Measurements from ENCODE around the gene NRP2. TPM values are rescaled to one million over a fixed set of nuclear protein-coding genes. Genes with fewer than 3 reads are reported as not detected.
A peak's percentile ranks its signal among the peaks of the same experiment; 100 is the strongest.

NRP2 gene
- total and polyA plus RNA-seq, 4 donors, result 57.7 to 79.1 (median 62.4) TPM

- Histone ChIP-seq H3K27ac (ENCODE audit: low read depth, low read length) (no peak overlapping the region), H3K27me3 (ENCODE audit: control insufficient read depth, insufficient read depth, low read length) (peaks cover 11% of the 10 kb centered on the region), H3K4me1 (ENCODE audit: control insufficient read depth, insufficient read depth, low read length) (peaks cover 3% of the 10 kb centered on the region), H3K4me3 (ENCODE audit: low read depth, low read length) (peak overlapping the region; percentile 9), H3K9me3 (ENCODE audit: control insufficient read depth, insufficient read depth, low read length) (no peaks in the 10 kb centered on the region), H3K36me3 (ENCODE audit: control insufficient read depth, insufficient read depth, low read length) (no peaks in the 10 kb centered on the region)
- peak in 3 of 6 donors; percentile 78 to 96 (median 92) for DNase-seq (ENCODE audit: low read depth in 4 of 6, low spot score in 6 of 6)
- 42% methylated on average over 2 of the region's 7 CpGs for WGBS (ENCODE audit: insufficient coverage)
These were observed 6.3 kb upstream of the NRP2 start for GRCh38 chr2:205675861-205676516.

DNA sequence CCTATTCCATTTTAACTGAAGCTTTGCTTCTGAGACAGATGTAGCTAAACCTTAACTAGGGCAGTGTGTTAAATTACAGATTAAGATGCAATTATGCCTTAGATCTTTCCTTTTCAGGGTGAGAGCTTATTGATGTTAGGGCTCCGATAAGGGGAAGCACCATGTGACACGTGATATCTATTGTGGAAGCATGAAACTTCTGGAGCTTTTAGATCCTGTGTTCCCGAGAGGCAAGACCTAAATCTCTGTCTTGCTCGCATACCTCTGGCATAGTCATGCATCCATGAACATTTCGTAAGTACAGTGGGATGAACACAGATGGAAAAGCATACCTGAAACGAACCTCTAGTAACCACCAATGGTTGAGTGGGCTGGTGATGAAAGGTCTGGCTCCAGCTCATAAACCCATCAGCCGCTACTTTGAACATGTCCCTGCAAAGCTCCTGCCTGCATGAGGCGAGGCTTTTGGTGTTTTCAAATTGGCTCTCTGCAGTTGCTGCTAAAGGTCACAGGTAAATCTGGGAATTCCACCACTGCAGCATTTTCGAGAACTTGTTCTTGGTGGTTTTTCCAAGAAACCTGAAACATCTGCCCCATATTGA, 3.7 kb upstream of the NRP2 start:
- DNase-seq (ENCODE audit: low read depth in 4 of 6, low spot score in 6 of 6), result no peak
- Histone ChIP-seq H3K27me3 (ENCODE audit: control insufficient read depth, insufficient read depth, low read length) (peaks cover 31% of the 10 kb centered on the region), H3K4me3 (ENCODE audit: low read depth, low read length) (no peak overlapping the region), H3K4me1 (ENCODE audit: control insufficient read depth, insufficient read depth, low read length) (peaks cover 12% of the 10 kb centered on the region), H3K27ac (ENCODE audit: low read depth, low read length) (no peak overlapping the region), H3K9me3 (ENCODE audit: control insufficient read depth, insufficient read depth, low read length) (no peaks in the 10 kb centered on the region), H3K36me3 (ENCODE audit: control insufficient read depth, insufficient read depth, low read length) (no peaks in the 10 kb centered on the region)
- 83% methylated on average over 7 of the region's 9 CpGs for whole genome bisulfite sequencing (ENCODE audit: insufficient coverage)

- Histone ChIP-seq H3K4me3 (ENCODE audit: low read depth, low read length) (no peak overlapping the region), H3K4me1 (ENCODE audit: control insufficient read depth, insufficient read depth, low read length) (peaks cover 19% of the 10 kb centered on the region), H3K27me3 (ENCODE audit: control insufficient read depth, insufficient read depth, low read length) (peaks cover 40% of the 10 kb centered on the region), H3K27ac (ENCODE audit: low read depth, low read length) (no peak overlapping the region), H3K36me3 (ENCODE audit: control insufficient read depth, insufficient read depth, low read length) (no peaks in the 10 kb centered on the region), H3K9me3 (ENCODE audit: control insufficient read depth, insufficient read depth, low read length) (no peaks in the 10 kb centered on the region)
- WGBS (ENCODE audit: insufficient coverage), result 55% methylated on average over 3 of the region's 5 CpGs
- DNase-seq (ENCODE audit: low read depth in 4 of 6, low spot score in 6 of 6), result no peak
These were observed 2.8 kb upstream of the NRP2 start for GRCh38 chr2:205679410-205680009.

DNA sequence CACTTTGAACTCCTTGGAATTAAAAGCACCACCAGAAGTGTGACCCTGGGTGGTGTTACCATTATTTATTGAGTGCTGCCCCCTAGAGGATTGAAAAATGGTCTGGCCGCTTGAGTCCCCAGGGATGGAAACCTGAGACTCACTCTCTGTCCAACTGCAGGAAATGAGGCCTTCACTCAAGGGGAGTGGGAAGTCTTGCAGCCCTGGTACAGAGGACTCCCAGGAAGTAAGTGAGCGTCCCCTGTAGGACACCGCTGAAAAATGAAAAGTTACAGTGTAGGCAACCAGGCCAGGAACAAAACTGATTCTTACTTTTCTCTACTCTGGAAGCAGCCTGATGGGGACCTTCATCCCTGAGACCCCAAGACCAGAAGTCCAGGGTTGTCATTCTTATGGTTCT, 2.2 kb upstream of the NRP2 start:
- WGBS (ENCODE audit: insufficient coverage), result 26% methylated on average over 3 of the region's 3 CpGs
- no peaks in the 10 kb centered on the region for H3K9me3 ChIP-seq (ENCODE audit: control insufficient read depth, insufficient read depth, low read length)
- H3K4me1 ChIP-seq (ENCODE audit: control insufficient read depth, insufficient read depth, low read length), result peaks cover 25% of the 10 kb centered on the region
- H3K4me3 ChIP-seq (ENCODE audit: low read depth, low read length), result no peak overlapping the region
- peaks cover 45% of the 10 kb centered on the region for H3K27me3 ChIP-seq (ENCODE audit: control insufficient read depth, insufficient read depth, low read length)
- DNase-seq (ENCODE audit: low read depth in 4 of 6, low spot score in 6 of 6), result peak in 2 of 6 donors; percentile 79 to 85
- H3K27ac ChIP-seq (ENCODE audit: low read depth, low read length), result no peak overlapping the region
- H3K36me3 ChIP-seq (ENCODE audit: control insufficient read depth, insufficient read depth, low read length), result no peaks in the 10 kb centered on the region

DNA sequence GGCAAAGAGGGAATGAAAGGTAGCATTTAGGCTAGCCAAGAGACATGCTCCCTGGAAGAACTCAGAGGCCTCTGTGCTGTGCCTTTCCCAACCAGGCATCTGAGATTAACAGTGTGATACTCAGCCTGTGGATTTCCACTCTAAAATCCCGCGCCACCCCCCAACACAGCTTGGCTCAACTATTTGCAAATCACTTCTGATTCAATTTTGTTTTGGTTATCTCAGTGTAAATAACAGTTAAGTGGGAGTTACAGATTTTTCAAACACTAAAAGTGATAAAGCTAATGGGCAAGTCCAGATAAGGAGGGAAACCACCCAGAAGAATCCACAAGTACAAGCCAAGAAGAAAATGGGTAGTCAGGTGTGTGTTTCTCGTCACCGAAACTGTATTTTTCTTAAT, 1.4 kb upstream of the NRP2 start:
- peaks cover 50% of the 10 kb centered on the region for H3K27me3 ChIP-seq (ENCODE audit: control insufficient read depth, insufficient read depth, low read length)
- H3K27ac ChIP-seq (ENCODE audit: low read depth, low read length), result no peak overlapping the region
- peaks cover 28% of the 10 kb centered on the region for H3K4me1 ChIP-seq (ENCODE audit: control insufficient read depth, insufficient read depth, low read length)
- DNase-seq (ENCODE audit: low read depth in 4 of 6, low spot score in 6 of 6), result no peak
- no CpG with 5 or more reads among the region's 4 CpGs for WGBS (ENCODE audit: insufficient coverage)
- no peaks in the 10 kb centered on the region for H3K36me3 ChIP-seq (ENCODE audit: control insufficient read depth, insufficient read depth, low read length)
- H3K9me3 ChIP-seq (ENCODE audit: control insufficient read depth, insufficient read depth, low read length), result no peaks in the 10 kb centered on the region
- H3K4me3 ChIP-seq (ENCODE audit: low read depth, low read length), result no peak overlapping the region

GRCh38 chr2:205681401-205682238, 681 bp upstream of the NRP2 start:
- no peaks in the 10 kb centered on the region for H3K36me3 ChIP-seq (ENCODE audit: control insufficient read depth, insufficient read depth, low read length)
- H3K27me3 ChIP-seq (ENCODE audit: control insufficient read depth, insufficient read depth, low read length), result peaks cover 57% of the 10 kb centered on the region
- DNase-seq (ENCODE audit: low read depth in 4 of 6, low spot score in 6 of 6), result peak in 2 of 6 donors; percentile 70 to 80
- WGBS (ENCODE audit: insufficient coverage), result 1% methylated on average over 47 of the region's 49 CpGs
- peak overlapping the region; percentile 82 for H3K4me3 ChIP-seq (ENCODE audit: low read depth, low read length)
- H3K9me3 ChIP-seq (ENCODE audit: control insufficient read depth, insufficient read depth, low read length), result no peaks in the 10 kb centered on the region
- peaks cover 35% of the 10 kb centered on the region for H3K4me1 ChIP-seq (ENCODE audit: control insufficient read depth, insufficient read depth, low read length)
- no peak overlapping the region for H3K27ac ChIP-seq (ENCODE audit: low read depth, low read length)

DNA sequence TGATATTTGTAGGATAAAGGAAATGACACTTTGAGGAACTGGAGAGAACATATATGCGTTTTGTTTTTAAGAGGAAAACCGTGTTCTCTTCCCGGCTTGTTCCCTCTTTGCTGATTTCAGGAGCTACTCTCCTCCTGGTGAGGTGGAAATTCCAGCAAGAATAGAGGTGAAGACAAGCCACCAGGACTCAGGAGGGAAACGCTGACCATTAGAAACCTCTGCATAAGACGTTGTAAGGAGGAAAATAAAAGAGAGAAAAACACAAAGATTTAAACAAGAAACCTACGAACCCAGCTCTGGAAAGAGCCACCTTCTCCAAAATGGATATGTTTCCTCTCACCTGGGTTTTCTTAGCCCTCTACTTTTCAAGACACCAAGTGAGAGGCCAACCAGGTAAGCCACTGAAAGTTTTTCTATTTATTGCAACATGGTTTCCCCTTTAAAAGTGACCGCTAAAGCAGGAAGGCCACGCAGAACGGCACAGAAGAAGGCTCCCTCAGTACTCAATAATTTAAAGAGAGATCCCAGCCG, 735 bp downstream of the NRP2 start:
- H3K36me3 ChIP-seq (ENCODE audit: control insufficient read depth, insufficient read depth, low read length), result no peaks in the 10 kb centered on the region
- H3K4me1 ChIP-seq (ENCODE audit: control insufficient read depth, insufficient read depth, low read length), result peaks cover 42% of the 10 kb centered on the region
- peaks cover 64% of the 10 kb centered on the region for H3K27me3 ChIP-seq (ENCODE audit: control insufficient read depth, insufficient read depth, low read length)
- H3K9me3 ChIP-seq (ENCODE audit: control insufficient read depth, insufficient read depth, low read length), result no peaks in the 10 kb centered on the region
- peak overlapping the region; percentile 74 for H3K27ac ChIP-seq (ENCODE audit: low read depth, low read length)
- H3K4me3 ChIP-seq (ENCODE audit: low read depth, low read length), result peak overlapping the region; percentile 82
- peak in 1 of 6 donors; percentile 46 for DNase-seq (ENCODE audit: low read depth in 4 of 6, low spot score in 6 of 6)
- 19% methylated on average over 2 of the region's 10 CpGs for WGBS (ENCODE audit: insufficient coverage)

GRCh38 chr2:205683502-205684367, 1.4 kb downstream of the NRP2 start:
- DNase-seq (ENCODE audit: low read depth in 4 of 6, low spot score in 6 of 6), result peak in 2 of 6 donors; percentile 38 to 49
- H3K4me3 ChIP-seq (ENCODE audit: low read depth, low read length), result peak overlapping the region; percentile 82
- H3K4me1 ChIP-seq (ENCODE audit: control insufficient read depth, insufficient read depth, low read length), result peaks cover 42% of the 10 kb centered on the region
- no peaks in the 10 kb centered on the region for H3K9me3 ChIP-seq (ENCODE audit: control insufficient read depth, insufficient read depth, low read length)
- H3K27ac ChIP-seq (ENCODE audit: low read depth, low read length), result peak overlapping the region; percentile 74
- H3K36me3 ChIP-seq (ENCODE audit: control insufficient read depth, insufficient read depth, low read length), result no peaks in the 10 kb centered on the region
- WGBS (ENCODE audit: insufficient coverage), result no CpG with 5 or more reads among the region's 10 CpGs
- H3K27me3 ChIP-seq (ENCODE audit: control insufficient read depth, insufficient read depth, low read length), result peaks cover 61% of the 10 kb centered on the region
